Liver (tissue), 9 donors: ENCODE results near the gene ANKRD13B. TPM values are rescaled to one million over a fixed set of nuclear protein-coding genes. Genes with fewer than 3 reads are reported as not detected.

Source experiments
- DNase-seq: peaks from one replicate; pipeline ENCODE4 v3.0.0-alpha.2; 2017; ENCODE audit warnings: low spot score
- H3K27ac ChIP-seq, 2 donors: one replicate each; pipeline ENCODE4 v1.7.0; 2013; ENCODE audit warnings: inconsistent platforms in 2 of 2, low read length in 2 of 2, control low read depth in 1 of 2, low read depth in 1 of 2, mild to moderate bottlenecking in 1 of 2
- H3K27me3 ChIP-seq, 4 donors: one replicate each; pipeline versions ENCODE4 v1.6.1 to v1.7.0; 2013; ENCODE audit warnings: low read length in 3 of 4, inconsistent platforms in 1 of 4, mild to moderate bottlenecking in 1 of 4, moderate library complexity in 1 of 4; ENCODE audit not compliant: control insufficient read depth in 4 of 4, insufficient read depth in 4 of 4
- H3K36me3 ChIP-seq, 4 donors: one replicate each; pipeline versions ENCODE4 v1.6.1 to v1.7.0; 2013; ENCODE audit warnings: low read length in 3 of 4, mild to moderate bottlenecking in 3 of 4, low read depth in 1 of 4, moderate library complexity in 1 of 4; ENCODE audit not compliant: control insufficient read depth in 4 of 4, insufficient read depth in 3 of 4
- H3K4me1 ChIP-seq, 4 donors: one replicate each; pipeline versions ENCODE4 v1.6.1 to v1.7.0; 2013; ENCODE audit warnings: low read length in 3 of 4, mild to moderate bottlenecking in 3 of 4, moderate library complexity in 1 of 4; ENCODE audit not compliant: control insufficient read depth in 4 of 4, insufficient read depth in 4 of 4
- H3K4me3 ChIP-seq, 3 donors: one replicate each; pipeline versions ENCODE4 v1.6.1 to v1.7.0; 2013; ENCODE audit warnings: low read length in 3 of 3, control low read depth in 1 of 3, low read depth in 1 of 3, mild to moderate bottlenecking in 1 of 3
- H3K9ac ChIP-seq, 2 donors: one replicate each; pipeline ENCODE4 v1.7.0; 2013; ENCODE audit warnings: low read length in 2 of 2, mild to moderate bottlenecking in 2 of 2, moderate library complexity in 2 of 2, control low read depth in 1 of 2, low read depth in 1 of 2
- H3K9me3 ChIP-seq, 4 donors: one replicate each; pipeline versions ENCODE4 v1.6.1 to v1.7.0; 2013; ENCODE audit warnings: low read length in 3 of 4; ENCODE audit not compliant: control insufficient read depth in 4 of 4
- CTCF ChIP-seq: fragments of 150-350 bp; IDR thresholded peaks from 2 replicates; pipeline ENCODE4 v1.5.1; 2017; ENCODE audit warnings: improper control_type of control experiment, low read depth, low read length; ENCODE audit not compliant: missing input control
- EGR1 ChIP-seq, 2 donors: IDR thresholded peaks; 2 replicates each; pipeline ENCODE4 v1.6.1; 2016 to 2018; ENCODE audit warnings: antibody characterized with exemption in 2 of 2, low read depth in 2 of 2
- FOXA1 ChIP-seq: IDR thresholded peaks from 2 replicates; pipeline ENCODE4 v1.6.1; 2016; ENCODE audit warnings: antibody characterized with exemption
- FOXA2 ChIP-seq: IDR thresholded peaks from 2 replicates; pipeline ENCODE4 v1.6.1; 2016; ENCODE audit warnings: antibody characterized with exemption
- GABPA ChIP-seq, 2 donors: IDR thresholded peaks in 1 of 2; conservative IDR thresholded peaks in 1 of 2; 2 replicates each; pipeline ENCODE4 v1.6.1; 2016; ENCODE audit warnings: antibody characterized with exemption in 2 of 2, mild to moderate bottlenecking in 1 of 2, moderate library complexity in 1 of 2
- HNF4A ChIP-seq, 2 donors: conservative IDR thresholded peaks; 2 replicates each; pipeline ENCODE4 v1.6.1; 2016; ENCODE audit warnings: antibody characterized with exemption in 2 of 2, mild to moderate bottlenecking in 2 of 2
- HNF4G ChIP-seq: IDR thresholded peaks from 2 replicates; pipeline ENCODE4 v1.6.1; 2016; ENCODE audit warnings: antibody characterized with exemption
- NR2F2 ChIP-seq: IDR thresholded peaks from 2 replicates; pipeline ENCODE4 v1.6.1; 2016; ENCODE audit warnings: antibody characterized with exemption
- RAD21 ChIP-seq, 2 donors: IDR thresholded peaks; 2 replicates each; pipeline ENCODE4 v1.6.1; 2016; ENCODE audit warnings: antibody characterized with exemption in 2 of 2, mild to moderate bottlenecking in 2 of 2
- REST ChIP-seq: IDR thresholded peaks from 2 replicates; pipeline ENCODE4 v1.6.1; 2016; ENCODE audit warnings: antibody characterized with exemption, mild to moderate bottlenecking
- RXRA ChIP-seq, 2 donors: IDR thresholded peaks; 2 replicates each; pipeline ENCODE4 v1.6.1; 2017 to 2018; ENCODE audit warnings: antibody characterized with exemption in 2 of 2, mild to moderate bottlenecking in 1 of 2
- SP1 ChIP-seq: IDR thresholded peaks from 2 replicates; pipeline ENCODE4 v1.6.1; 2018; ENCODE audit warnings: antibody characterized with exemption, mild to moderate bottlenecking
- TAF1 ChIP-seq: conservative IDR thresholded peaks from 2 replicates; pipeline ENCODE4 v1.6.1; 2016; ENCODE audit warnings: antibody characterized with exemption, mild to moderate bottlenecking
- YY1 ChIP-seq: IDR thresholded peaks from 2 replicates; pipeline ENCODE4 v1.6.1; 2016; ENCODE audit warnings: antibody characterized with exemption, mild to moderate bottlenecking
- WGBS: extraction: QIAGEN DNeasy Blood & Tissue Kit; methylation state at CpG from one replicate; pipeline ENCODE4 v1.1.7; 2013; 5-methylcytosine and 5-hydroxymethylcytosine counted together
- polyA plus RNA-seq, 2 donors: library from polyadenylated mRNA; stranded (reverse) in 1 of 2; unstranded in 1 of 2; fragments of 200-250 nt in 1 of 2; fragments of >200 nt in 1 of 2; fragmentation: Nextera tagmentation in 1 of 2; extraction: Ambion mirVana in 1 of 2; gene quantifications; one replicate each; pipeline versions ENCODE4 v1.2.1 to v1.2.3, GENCODE V29; 2013 to 2015
- total RNA-seq, 2 donors: library from RNA; depleted of rRNA; stranded (reverse); fragments of >200 nt; gene quantifications; one replicate each; pipeline ENCODE4 v1.2.3, GENCODE V29; 2014
- TF ChIP-seq, protein P1 (sequence below): IDR thresholded peaks from 2 replicates; pipeline ENCODE4 v1.6.1; 2016; ENCODE audit warnings: antibody characterized with exemption
- TF ChIP-seq, protein P2 (sequence below): IDR thresholded peaks from 2 replicates; pipeline ENCODE4 v1.6.1; 2016; ENCODE audit warnings: antibody characterized with exemption
- donor health status: healthy.
- donor health status: healthy.
- donor health status: healthy.
- donor health status: healthy.
- donor health status: healthy.

ANKRD13B gene
- total and polyA plus RNA-seq, 4 donors = 0.06 to 1.6 (median 0.51) TPM

- Histone ChIP-seq H3K9ac (no peak overlapping the region), H3K36me3 (peaks cover 0 to 21% (median 6%) of the 10 kb centered on the region in 4 donors), H3K4me3 (no peak overlapping the region), H3K4me1 (peaks cover 21 to 40% (median 35%) of the 10 kb centered on the region in 4 donors), H3K27ac (no peak overlapping the region), H3K27me3 (no peaks in the 10 kb centered on the region), H3K9me3 (no peaks in the 10 kb centered on the region)
- WGBS = 97% methylated on average over 37 of the region's 37 CpGs
- no peak for DNase-seq
- no peak for TF ChIP-seq HNF4G
These were observed 16.5 kb upstream of the ANKRD13B start for GRCh38 chr17:29576214-29577000.

DNA sequence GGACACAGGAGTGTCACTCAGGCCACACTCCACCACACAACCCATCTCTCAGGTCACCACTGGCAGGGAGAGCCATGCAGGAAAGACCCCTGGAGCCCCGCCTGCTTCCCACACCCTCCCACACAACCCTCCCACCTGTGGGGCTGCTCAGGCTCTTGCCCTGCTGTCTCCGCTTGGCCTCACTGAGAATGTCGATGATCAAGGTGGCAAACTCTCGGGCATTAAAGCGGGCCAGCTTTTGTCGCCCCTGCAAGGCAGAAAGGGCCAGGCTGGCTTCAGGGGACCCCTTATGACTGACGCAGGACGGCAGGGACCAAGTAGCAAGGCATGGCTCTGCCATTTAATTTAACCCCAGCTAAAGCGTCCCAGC is 15.9 kb upstream of the ANKRD13B start:
- Histone ChIP-seq H3K9ac (no peak overlapping the region), H3K9me3 (no peaks in the 10 kb centered on the region), H3K4me1 (peaks cover 21 to 35% (median 30%) of the 10 kb centered on the region in 4 donors), H3K4me3 (no peak overlapping the region), H3K27me3 (no peaks in the 10 kb centered on the region), H3K36me3 (peaks cover 0 to 24% (median 6%) of the 10 kb centered on the region in 4 donors), H3K27ac (no peak overlapping the region)
- 97% methylated on average over 9 of the region's 9 CpGs for WGBS
- TF ChIP-seq NR2F2 (no peak), FOXA2 (no peak), RAD21 (IDR thresholded peaks at IDR 0.05) (no peak), SP1 (no peak), REST (no peak), TAF1 (no peak), FOXA1 (no peak), YY1 (no peak), EGR1 (IDR thresholded peaks at IDR 0.05; ENCODE audit: low read depth in 2 of 2) (no peak), HNF4A (conservative IDR thresholded peaks at IDR 0.05) (no peak), GABPA (IDR thresholded peaks at IDR 0.05 in 1 of 2, conservative IDR thresholded peaks at IDR 0.05 in 1 of 2) (no peak), RXRA (IDR thresholded peaks at IDR 0.05) (no peak), HNF4G (no peak), CTCF (no peak)
- TF ChIP-seq, protein P1, sequence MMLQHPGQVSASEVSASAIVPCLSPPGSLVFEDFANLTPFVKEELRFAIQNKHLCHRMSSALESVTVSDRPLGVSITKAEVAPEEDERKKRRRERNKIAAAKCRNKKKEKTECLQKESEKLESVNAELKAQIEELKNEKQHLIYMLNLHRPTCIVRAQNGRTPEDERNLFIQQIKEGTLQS = no peak
- TF ChIP-seq, protein P2, sequence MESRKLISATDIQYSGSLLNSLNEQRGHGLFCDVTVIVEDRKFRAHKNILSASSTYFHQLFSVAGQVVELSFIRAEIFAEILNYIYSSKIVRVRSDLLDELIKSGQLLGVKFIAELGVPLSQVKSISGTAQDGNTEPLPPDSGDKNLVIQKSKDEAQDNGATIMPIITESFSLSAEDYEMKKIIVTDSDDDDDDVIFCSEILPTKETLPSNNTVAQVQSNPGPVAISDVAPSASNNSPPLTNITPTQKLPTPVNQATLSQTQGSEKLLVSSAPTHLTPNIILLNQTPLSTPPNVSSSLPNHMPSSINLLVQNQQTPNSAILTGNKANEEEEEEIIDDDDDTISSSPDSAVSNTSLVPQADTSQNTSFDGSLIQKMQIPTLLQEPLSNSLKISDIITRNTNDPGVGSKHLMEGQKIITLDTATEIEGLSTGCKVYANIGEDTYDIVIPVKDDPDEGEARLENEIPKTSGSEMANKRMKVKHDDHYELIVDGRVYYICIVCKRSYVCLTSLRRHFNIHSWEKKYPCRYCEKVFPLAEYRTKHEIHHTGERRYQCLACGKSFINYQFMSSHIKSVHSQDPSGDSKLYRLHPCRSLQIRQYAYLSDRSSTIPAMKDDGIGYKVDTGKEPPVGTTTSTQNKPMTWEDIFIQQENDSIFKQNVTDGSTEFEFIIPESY = no peak
- no peak for DNase-seq
